K562 (cell line): Measurements from ENCODE around the gene CPED1. TPM values are rescaled to one million over a fixed set of nuclear protein-coding genes. Genes with fewer than 3 reads are reported as not detected.

ENCODE experiments used
- BHLHE40 ChIP-seq: IDR thresholded peaks from 2 replicates; pipeline ENCODE4 v1.6.1; 2011; ENCODE audit warnings: low read length, improper control_type of control experiment
- FOXP4 ChIP-seq: sonication (generic); formaldehyde crosslinking; IDR thresholded peaks from 2 replicates; pipeline ENCODE4 v1.8.0; 2022; ENCODE audit warnings: mild to moderate bottlenecking, missing genetic modification reagents, borderline replicate concordance
- MGA ChIP-seq: fragments of 450-650 bp; IDR thresholded peaks from 2 replicates; pipeline ENCODE4 v1.6.1; 2016; ENCODE audit warnings: mild to moderate bottlenecking, moderate library complexity
- PRPF4 ChIP-seq: fragments of 200-400 bp; formaldehyde crosslinking; IDR thresholded peaks from one replicate; pipeline ENCODE4 v1.6.1; 2017; ENCODE audit warnings: low read length, low read depth, mild to moderate bottlenecking; ENCODE audit not compliant: insufficient read depth, poor library complexity, severe bottlenecking
- RCOR1 ChIP-seq, 2 experiments: IDR thresholded peaks; 2 replicates each; pipeline ENCODE4 v1.6.1; 2012; ENCODE audit warnings: low read depth in 2 of 2, low read length in 2 of 2, borderline replicate concordance in 1 of 2, improper control_type of control experiment in 1 of 2
- SMARCA5 ChIP-seq: fragments of 450-650 bp; IDR thresholded peaks from 2 replicates; pipeline ENCODE4 v1.6.1; 2016
- ZHX1 ChIP-seq: fragments of 150-350 bp; conservative IDR thresholded peaks from 2 replicates; pipeline ENCODE4 v1.6.1; 2014; ENCODE audit warnings: low read length
- ZNF785 ChIP-seq: fragments of 250-450 bp; sonication (Bioruptor Pico); IDR thresholded peaks from 2 replicates; pipeline ENCODE4 v1.4.0; 2020; ENCODE audit warnings: mild to moderate bottlenecking
- polyA plus RNA-seq, 8 experiments: library from polyadenylated mRNA; depleted of rRNA in 4 of 8; stranded (reverse) in 5 of 8; unstranded in 3 of 8; fragments of >200 nt; fragmentation: Nextera tagmentation in 2 of 8; fragmentation: Illumina TruSeq in 1 of 8; extraction: Ambion mirVana in 2 of 8; extraction: Trizol in 1 of 8; gene quantifications; 2 replicates each; pipeline versions ENCODE4 v1.2.1 to v1.2.3, GENCODE V29; 2011 to 2014; ENCODE audit warnings: inconsistent platforms in 1 of 8, missing spikeins in 1 of 8
- total RNA-seq, 7 experiments: library from RNA; depleted of rRNA in 6 of 7; stranded (reverse); fragments of >200 nt in 6 of 7; fragmentation: Illumina TruSeq in 2 of 7; extraction: Trizol in 2 of 7; gene quantifications; 2 replicates each; pipeline versions ENCODE4 v1.2.1 to v1.2.3, GENCODE V29; 2011 to 2021; ENCODE audit warnings: low replicate concordance in 1 of 7

CPED1 gene
- total and polyA plus RNA-seq, 9 of the 15 experiments (the other 6 are each of a cell fraction or from before 2014, with no cell fraction given), result 195 to 393 (median 290) TPM

- TF ChIP-seq MGA (peak; percentile 96), PRPF4 (no peak), BHLHE40 (peak; percentile 86), ZNF785 (CRISPR knock-in tag) (no peak), SMARCA5 (no peak), ZHX1 (no peak), FOXP4 (no peak), RCOR1 (IDR thresholded peaks at IDR 0.05; ENCODE audit: borderline replicate concordance in 1 of 2, low read depth in 2 of 2, low read length in 2 of 2) (peak; percentile 69 to 98; a peak in 3 of 4 replicates)
These were observed 50.4 kb downstream of the CPED1 start (continued) for GRCh38 chr7:121038717-121039509.
